WTC11 (cell line): Measurements from ENCODE around the gene CD101. TPM values are rescaled to one million over a fixed set of nuclear protein-coding genes. Genes with fewer than 3 reads are reported as not detected.

Source experiments
- ATAC-seq: fragments of 200-7000 bp; cut with Tn5 transposase; 2 replicates; pipeline ENCODE4 v1.10.0; 2021; ENCODE audit warnings: mild to moderate bottlenecking, moderate library complexity
- CTCF ChIA-PET: fragments of 300-600 bp; sonication (Branson Sonifier 250); formaldehyde crosslinking; loops from one replicate; lab custom pipeline; 2021; ENCODE audit warnings: antibody characterized with exemption; lab: Charles Lee
- POLR2A ChIA-PET: fragments of 350-600 bp; sonication (Branson Sonifier 250); formaldehyde crosslinking; loops from one replicate; lab custom pipeline; 2021; ENCODE audit warnings: antibody characterized with exemption; lab: Charles Lee
- DNase-seq: peaks from one replicate; pipeline ENCODE4 v3.0.0; 2021; ENCODE audit warnings: low spot score
- H3K27ac Mint-ChIP-seq: 2 replicates; pipeline ENCODE4 v1.8.0; 2021; ENCODE audit warnings: mixed read lengths
- H3K27me3 Mint-ChIP-seq: 2 replicates; pipeline ENCODE4 v1.8.0; 2021; ENCODE audit warnings: low read depth, mild to moderate bottlenecking, moderate library complexity, mixed read lengths
- H3K36me3 Mint-ChIP-seq: 2 replicates; pipeline ENCODE4 v1.8.0; 2021; ENCODE audit warnings: mixed read lengths
- H3K4me1 Mint-ChIP-seq: 2 replicates; pipeline ENCODE4 v1.8.0; 2022; ENCODE audit warnings: mixed read lengths
- H3K4me3 Mint-ChIP-seq: 2 replicates; pipeline ENCODE4 v1.8.0; 2021; ENCODE audit warnings: mild to moderate bottlenecking, moderate library complexity, mixed read lengths
- H3K9me3 Mint-ChIP-seq: 2 replicates; pipeline ENCODE4 v1.8.0; 2021; ENCODE audit warnings: mixed read lengths
- AFF4 ChIP-seq: sonication (generic); formaldehyde crosslinking; IDR thresholded peaks from 2 replicates; pipeline ENCODE4 v1.8.1; 2023; ENCODE audit warnings: mild to moderate bottlenecking, missing genetic modification reagents, borderline replicate concordance
- FOXK1 ChIP-seq: sonication (generic); formaldehyde crosslinking; IDR thresholded peaks from 2 replicates; pipeline ENCODE4 v1.8.0; 2022; ENCODE audit warnings: mild to moderate bottlenecking, moderate library complexity, missing genetic modification reagents
- IRF1 ChIP-seq: sonication (generic); formaldehyde crosslinking; IDR thresholded peaks from 2 replicates; pipeline ENCODE4 v1.8.0; 2023; ENCODE audit warnings: missing genetic modification reagents
- IRF2 ChIP-seq: sonication (generic); formaldehyde crosslinking; IDR thresholded peaks from 2 replicates; pipeline ENCODE4 v1.8.0; 2022; ENCODE audit warnings: low read depth, missing genetic modification reagents, borderline replicate concordance
- JUN ChIP-seq: sonication (generic); formaldehyde crosslinking; IDR thresholded peaks from 2 replicates; pipeline ENCODE4 v1.8.0; 2023; ENCODE audit warnings: mild to moderate bottlenecking, missing genetic modification reagents
- KAT7 ChIP-seq: sonication (generic); formaldehyde crosslinking; IDR thresholded peaks from 2 replicates; pipeline ENCODE4 v1.8.1; 2023; ENCODE audit warnings: missing genetic modification reagents, mild to moderate bottlenecking, borderline replicate concordance
- PRRX2 ChIP-seq: fragments of 250-450 bp; sonication (Bioruptor Pico); IDR thresholded peaks from 2 replicates; pipeline ENCODE4 v1.8.0; 2021; ENCODE audit warnings: mild to moderate bottlenecking
- SMAD4 ChIP-seq: sonication (generic); formaldehyde crosslinking; IDR thresholded peaks from 2 replicates; pipeline ENCODE4 v1.8.0; 2022; ENCODE audit warnings: mild to moderate bottlenecking, missing genetic modification reagents
- SOX15 ChIP-seq: fragments of 250-450 bp; sonication (Bioruptor Pico); IDR thresholded peaks from 2 replicates; pipeline ENCODE4 v1.9.0; 2021; ENCODE audit warnings: mild to moderate bottlenecking
- ZNF317 ChIP-seq: sonication (generic); formaldehyde crosslinking; IDR thresholded peaks from 2 replicates; pipeline ENCODE4 v1.8.1; 2023; ENCODE audit warnings: low read depth, mild to moderate bottlenecking, moderate library complexity, missing genetic modification reagents, borderline replicate concordance
- ZSCAN18 ChIP-seq: fragments of 250-450 bp; sonication (Bioruptor Pico); IDR thresholded peaks from 2 replicates; pipeline ENCODE4 v2.1.2; 2022; ENCODE audit warnings: mild to moderate bottlenecking, moderate library complexity
- total RNA-seq: library from RNA; stranded (reverse); gene quantifications from 3 replicates; pipeline ENCODE4 v1.2.3, GENCODE V29; 2021
- TF ChIP-seq, protein P1 (sequence below): sonication (generic); formaldehyde crosslinking; IDR thresholded peaks from 2 replicates; pipeline ENCODE4 v1.8.0; 2022; ENCODE audit warnings: mild to moderate bottlenecking, missing genetic modification reagents
- TF ChIP-seq, protein P2 (sequence below): sonication (generic); formaldehyde crosslinking; IDR thresholded peaks from 2 replicates; pipeline ENCODE4 v1.8.0; 2022; ENCODE audit warnings: missing genetic modification reagents
- TF ChIP-seq, protein P3 (sequence below): sonication (generic); formaldehyde crosslinking; IDR thresholded peaks from 2 replicates; pipeline ENCODE4 v1.8.0; 2022; ENCODE audit warnings: mild to moderate bottlenecking, missing genetic modification reagents
- TF ChIP-seq, protein P4 (sequence below): sonication (generic); formaldehyde crosslinking; IDR thresholded peaks from 2 replicates; pipeline ENCODE4 v1.8.1; 2022; ENCODE audit warnings: mild to moderate bottlenecking, moderate library complexity, missing genetic modification reagents
- TF ChIP-seq, protein P5 (sequence below): sonication (generic); formaldehyde crosslinking; conservative IDR thresholded peaks from 2 replicates; pipeline ENCODE4 v1.8.1; 2023; ENCODE audit warnings: mild to moderate bottlenecking, low read depth, missing genetic modification reagents, moderate library complexity

Gene CD101
- total RNA-seq, 1 experiment from 2014 or later: 1.4 TPM

DNA sequence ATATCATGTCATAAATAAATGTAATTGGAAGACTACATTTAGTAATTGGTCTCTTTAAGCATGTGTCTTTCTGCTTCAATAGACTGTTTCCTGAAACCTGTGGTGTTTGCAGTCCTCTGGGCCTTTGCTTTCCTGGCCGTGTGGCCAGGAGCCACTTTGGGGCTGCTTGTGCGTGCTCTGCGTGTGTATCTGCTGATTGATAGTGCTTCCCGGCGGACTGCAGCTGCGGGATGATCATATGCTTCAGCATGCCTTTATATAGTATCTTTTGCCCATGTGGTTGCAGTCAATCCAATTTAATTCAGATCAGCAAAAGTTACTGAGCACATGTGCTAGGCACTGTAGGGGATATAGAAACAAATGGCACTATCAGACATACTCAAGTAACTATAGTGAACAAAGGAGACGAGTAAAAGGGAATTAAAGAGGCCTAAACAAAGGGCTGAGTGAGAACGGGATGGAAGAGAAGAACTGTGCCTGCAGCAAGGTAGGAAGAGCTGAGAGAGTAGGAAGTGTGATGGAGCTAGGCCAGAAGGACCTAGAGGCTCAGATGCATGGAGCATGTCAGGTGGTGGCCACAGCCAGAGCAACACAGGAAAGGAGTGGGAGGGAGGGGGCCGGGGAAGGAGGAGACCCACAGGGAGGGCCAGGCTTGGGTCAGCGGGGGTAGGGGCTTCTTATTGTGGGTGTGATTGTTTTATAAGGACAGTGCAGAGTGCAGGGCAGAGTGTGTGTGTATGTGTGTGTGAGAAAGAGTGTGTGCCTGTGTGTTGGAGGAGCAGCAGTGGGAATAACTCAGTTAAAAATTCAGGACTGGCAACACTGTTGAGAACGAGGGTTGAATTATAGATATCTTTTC, 31.4 kb downstream of the CD101 start:
- CTCF ChIA-PET: interaction anchor here (1.0 kb wide), 1 partner anchor 98 kb away, joined by 3 read pairs; no protein-coding TSS in a partner anchor
- TF ChIP-seq SMAD4 (CRISPR knock-in tag) (no peak), JUN (CRISPR knock-in tag) (no peak), ZSCAN18 (CRISPR knock-in tag) (no peak), AFF4 (CRISPR knock-in tag) (no peak), PRRX2 (CRISPR knock-in tag) (no peak), FOXK1 (CRISPR knock-in tag) (no peak), SOX15 (CRISPR knock-in tag) (no peak), ZNF317 (CRISPR knock-in tag) (no peak), KAT7 (no peak), IRF1 (CRISPR knock-in tag) (no peak), IRF2 (no peak)
- TF ChIP-seq, protein P1, sequence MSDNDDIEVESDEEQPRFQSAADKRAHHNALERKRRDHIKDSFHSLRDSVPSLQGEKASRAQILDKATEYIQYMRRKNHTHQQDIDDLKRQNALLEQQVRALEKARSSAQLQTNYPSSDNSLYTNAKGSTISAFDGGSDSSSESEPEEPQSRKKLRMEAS (CRISPR knock-in tag): no peak
- TF ChIP-seq, protein P2, sequence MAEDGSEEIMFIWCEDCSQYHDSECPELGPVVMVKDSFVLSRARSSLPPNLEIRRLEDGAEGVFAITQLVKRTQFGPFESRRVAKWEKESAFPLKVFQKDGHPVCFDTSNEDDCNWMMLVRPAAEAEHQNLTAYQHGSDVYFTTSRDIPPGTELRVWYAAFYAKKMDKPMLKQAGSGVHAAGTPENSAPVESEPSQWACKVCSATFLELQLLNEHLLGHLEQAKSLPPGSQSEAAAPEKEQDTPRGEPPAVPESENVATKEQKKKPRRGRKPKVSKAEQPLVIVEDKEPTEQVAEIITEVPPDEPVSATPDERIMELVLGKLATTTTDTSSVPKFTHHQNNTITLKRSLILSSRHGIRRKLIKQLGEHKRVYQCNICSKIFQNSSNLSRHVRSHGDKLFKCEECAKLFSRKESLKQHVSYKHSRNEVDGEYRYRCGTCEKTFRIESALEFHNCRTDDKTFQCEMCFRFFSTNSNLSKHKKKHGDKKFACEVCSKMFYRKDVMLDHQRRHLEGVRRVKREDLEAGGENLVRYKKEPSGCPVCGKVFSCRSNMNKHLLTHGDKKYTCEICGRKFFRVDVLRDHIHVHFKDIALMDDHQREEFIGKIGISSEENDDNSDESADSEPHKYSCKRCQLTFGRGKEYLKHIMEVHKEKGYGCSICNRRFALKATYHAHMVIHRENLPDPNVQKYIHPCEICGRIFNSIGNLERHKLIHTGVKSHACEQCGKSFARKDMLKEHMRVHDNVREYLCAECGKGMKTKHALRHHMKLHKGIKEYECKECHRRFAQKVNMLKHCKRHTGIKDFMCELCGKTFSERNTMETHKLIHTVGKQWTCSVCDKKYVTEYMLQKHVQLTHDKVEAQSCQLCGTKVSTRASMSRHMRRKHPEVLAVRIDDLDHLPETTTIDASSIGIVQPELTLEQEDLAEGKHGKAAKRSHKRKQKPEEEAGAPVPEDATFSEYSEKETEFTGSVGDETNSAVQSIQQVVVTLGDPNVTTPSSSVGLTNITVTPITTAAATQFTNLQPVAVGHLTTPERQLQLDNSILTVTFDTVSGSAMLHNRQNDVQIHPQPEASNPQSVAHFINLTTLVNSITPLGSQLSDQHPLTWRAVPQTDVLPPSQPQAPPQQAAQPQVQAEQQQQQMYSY: no peak
- TF ChIP-seq, protein P3, sequence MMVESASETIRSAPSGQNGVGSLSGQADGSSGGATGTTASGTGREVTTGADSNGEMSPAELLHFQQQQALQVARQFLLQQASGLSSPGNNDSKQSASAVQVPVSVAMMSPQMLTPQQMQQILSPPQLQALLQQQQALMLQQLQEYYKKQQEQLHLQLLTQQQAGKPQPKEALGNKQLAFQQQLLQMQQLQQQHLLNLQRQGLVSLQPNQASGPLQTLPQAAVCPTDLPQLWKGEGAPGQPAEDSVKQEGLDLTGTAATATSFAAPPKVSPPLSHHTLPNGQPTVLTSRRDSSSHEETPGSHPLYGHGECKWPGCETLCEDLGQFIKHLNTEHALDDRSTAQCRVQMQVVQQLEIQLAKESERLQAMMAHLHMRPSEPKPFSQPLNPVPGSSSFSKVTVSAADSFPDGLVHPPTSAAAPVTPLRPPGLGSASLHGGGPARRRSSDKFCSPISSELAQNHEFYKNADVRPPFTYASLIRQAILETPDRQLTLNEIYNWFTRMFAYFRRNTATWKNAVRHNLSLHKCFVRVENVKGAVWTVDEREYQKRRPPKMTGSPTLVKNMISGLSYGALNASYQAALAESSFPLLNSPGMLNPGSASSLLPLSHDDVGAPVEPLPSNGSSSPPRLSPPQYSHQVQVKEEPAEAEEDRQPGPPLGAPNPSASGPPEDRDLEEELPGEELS: no peak
- TF ChIP-seq, protein P4, sequence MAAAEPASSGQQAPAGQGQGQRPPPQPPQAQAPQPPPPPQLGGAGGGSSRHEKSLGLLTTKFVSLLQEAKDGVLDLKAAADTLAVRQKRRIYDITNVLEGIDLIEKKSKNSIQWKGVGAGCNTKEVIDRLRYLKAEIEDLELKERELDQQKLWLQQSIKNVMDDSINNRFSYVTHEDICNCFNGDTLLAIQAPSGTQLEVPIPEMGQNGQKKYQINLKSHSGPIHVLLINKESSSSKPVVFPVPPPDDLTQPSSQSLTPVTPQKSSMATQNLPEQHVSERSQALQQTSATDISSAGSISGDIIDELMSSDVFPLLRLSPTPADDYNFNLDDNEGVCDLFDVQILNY (CRISPR knock-in tag): no peak
- TF ChIP-seq, protein P5, sequence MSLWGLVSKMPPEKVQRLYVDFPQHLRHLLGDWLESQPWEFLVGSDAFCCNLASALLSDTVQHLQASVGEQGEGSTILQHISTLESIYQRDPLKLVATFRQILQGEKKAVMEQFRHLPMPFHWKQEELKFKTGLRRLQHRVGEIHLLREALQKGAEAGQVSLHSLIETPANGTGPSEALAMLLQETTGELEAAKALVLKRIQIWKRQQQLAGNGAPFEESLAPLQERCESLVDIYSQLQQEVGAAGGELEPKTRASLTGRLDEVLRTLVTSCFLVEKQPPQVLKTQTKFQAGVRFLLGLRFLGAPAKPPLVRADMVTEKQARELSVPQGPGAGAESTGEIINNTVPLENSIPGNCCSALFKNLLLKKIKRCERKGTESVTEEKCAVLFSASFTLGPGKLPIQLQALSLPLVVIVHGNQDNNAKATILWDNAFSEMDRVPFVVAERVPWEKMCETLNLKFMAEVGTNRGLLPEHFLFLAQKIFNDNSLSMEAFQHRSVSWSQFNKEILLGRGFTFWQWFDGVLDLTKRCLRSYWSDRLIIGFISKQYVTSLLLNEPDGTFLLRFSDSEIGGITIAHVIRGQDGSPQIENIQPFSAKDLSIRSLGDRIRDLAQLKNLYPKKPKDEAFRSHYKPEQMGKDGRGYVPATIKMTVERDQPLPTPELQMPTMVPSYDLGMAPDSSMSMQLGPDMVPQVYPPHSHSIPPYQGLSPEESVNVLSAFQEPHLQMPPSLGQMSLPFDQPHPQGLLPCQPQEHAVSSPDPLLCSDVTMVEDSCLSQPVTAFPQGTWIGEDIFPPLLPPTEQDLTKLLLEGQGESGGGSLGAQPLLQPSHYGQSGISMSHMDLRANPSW: no peak
- TF ChIP-seq, all 79 proteins: peak for 0
- POLR2A ChIA-PET: interaction anchor here (0.6 kb wide), 1 partner anchor 45 kb away, joined by 3 read pairs; no protein-coding TSS in a partner anchor
- H3K27ac Mint-ChIP-seq: no peak overlapping the region
- peaks cover 25% of the 10 kb centered on the region for H3K4me1 Mint-ChIP-seq
- H3K27me3 Mint-ChIP-seq: peaks cover 4% of the 10 kb centered on the region
- H3K9me3 Mint-ChIP-seq: no peaks in the 10 kb centered on the region
- no peak overlapping the region for H3K4me3 Mint-ChIP-seq
- ATAC-seq: no peak
- H3K36me3 Mint-ChIP-seq: no peaks in the 10 kb centered on the region
- no peak for DNase-seq
